CD4-positive, alpha-beta T cell treated with Interleukin-17A for 4 hours (primary cell): ENCODE data around the gene USP9X.
A peak's percentile ranks its signal among the peaks of the same experiment; 100 is the strongest.
"Not testable (repeated sequence)": the region's sequence is repeated elsewhere in the genome, so short reads cannot be mapped to it uniquely, and the experiment has no call there.

Experiments
- DNase-seq: peaks from one replicate; pipeline ENCODE4 v3.0.0-alpha.2; 2020; ENCODE audit warnings: mixed read lengths

The USP9X gene

GRCh38 chrX:41084893-41085511 lies at the start of gene USP9X:
USP9X (plus strand) TSS chrX:41085445; CDS start chrX:41123629, 38,184 bp downstream.
- DNase-seq = peak; percentile 94

DNA sequence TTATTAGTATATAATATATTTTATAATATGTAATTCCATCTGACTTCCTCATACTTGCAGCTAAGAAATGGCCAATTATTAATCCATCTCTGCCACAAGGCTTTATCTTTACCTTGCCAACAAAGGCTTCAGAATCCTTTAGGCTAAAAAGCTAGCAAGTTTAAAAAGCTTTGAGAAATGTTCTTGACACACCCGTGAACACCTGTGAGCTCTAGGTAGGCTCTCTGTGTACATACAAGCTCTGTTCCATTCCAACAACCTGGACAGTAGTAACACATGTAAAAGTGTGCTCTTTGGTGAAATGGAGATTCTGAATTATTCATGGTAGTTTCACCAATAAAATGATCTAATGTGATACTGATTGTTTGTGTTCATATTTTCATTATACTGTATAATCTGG lies 49.7 kb upstream of the USP9X start:
- DNase-seq = no peak

- DNase-seq = no peak
These were observed 48.4 kb upstream of the USP9X start for GRCh38 chrX:41036668-41037326.

- DNase-seq = no peak
These were observed 42.0 kb upstream of the USP9X start for GRCh38 chrX:41043196-41043595.

GRCh38 chrX:41043674-41044345 lies 41.4 kb upstream of the USP9X start:
- DNase-seq = no peak

DNA sequence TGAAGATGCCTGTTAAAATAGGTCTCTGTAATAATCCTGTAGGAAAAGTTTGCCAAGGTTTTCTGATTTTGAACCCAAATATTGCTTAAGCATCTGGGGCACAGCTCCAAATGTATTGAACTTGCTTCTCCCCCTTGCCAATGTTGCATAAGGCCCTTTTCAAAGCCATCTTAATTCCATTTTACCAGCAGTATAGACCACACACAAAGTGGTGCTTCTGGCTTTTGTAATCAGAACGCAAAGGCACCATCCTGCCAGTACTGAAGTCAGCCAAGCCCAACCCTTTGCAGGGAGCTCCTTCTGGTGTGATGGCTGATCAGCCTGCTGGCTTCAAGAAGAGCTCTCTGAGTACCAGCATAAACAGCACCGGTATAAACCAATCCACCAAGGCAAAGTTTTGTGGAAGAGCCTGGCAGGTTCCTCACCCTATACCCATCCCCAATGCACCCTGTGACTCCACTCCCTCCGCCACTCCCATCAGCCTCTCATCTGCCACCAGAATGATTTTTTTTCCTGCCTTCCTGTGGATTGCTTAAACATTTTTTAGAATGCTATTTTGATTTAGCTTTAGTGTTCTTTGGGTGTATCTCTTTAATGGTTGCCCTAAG lies 39.2 kb upstream of the USP9X start:
- no peak for DNase-seq

GRCh38 chrX:41047878-41048534 lies 37.2 kb upstream of the USP9X start:
- DNase-seq = no peak

- no peak for DNase-seq
These were observed 34.9 kb upstream of the USP9X start for GRCh38 chrX:41050359-41050758.

- DNase-seq = no peak
These were observed 34.0 kb upstream of the USP9X start for GRCh38 chrX:41051288-41051687.

DNA sequence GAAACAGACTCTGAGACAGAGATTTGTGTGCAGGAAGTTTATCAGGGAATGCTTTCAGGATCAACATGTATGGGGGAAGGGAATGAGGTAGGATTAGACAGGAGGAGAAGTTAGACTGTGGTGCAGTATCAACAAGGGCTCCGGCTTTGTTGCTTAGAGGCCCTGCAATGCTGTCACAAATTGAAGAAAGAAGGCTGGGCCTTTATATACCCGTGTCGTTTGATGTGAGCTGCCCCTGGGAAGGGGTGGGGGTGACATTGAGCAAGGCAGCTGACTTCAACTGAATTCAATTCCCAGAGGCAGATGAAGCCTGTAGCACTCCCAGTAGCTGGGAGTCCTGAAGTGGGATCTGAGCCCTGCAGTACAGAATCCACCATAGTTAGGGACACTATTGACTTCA lies 29.5 kb upstream of the USP9X start:
- DNase-seq = no peak

DNA sequence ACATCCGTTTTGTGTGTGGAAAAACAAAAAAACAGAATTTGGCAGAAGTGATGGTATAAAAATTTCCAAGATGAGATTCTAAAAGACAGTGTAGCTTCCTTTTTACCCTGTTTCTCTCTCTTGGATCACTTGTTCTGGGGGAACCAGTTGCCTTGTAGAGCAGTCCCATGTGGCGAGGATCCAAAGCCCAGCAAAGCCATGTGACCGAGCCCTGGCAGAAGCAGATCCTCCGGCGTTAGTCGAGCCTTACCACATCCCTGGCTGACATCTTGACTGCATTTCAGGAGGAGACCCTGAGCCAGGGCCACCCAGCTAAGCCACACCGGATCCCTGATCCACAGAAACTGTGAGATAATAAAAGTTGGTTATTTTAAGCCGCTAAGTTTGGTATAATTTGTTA lies 22.0 kb upstream of the USP9X start:
- DNase-seq = not testable (repeated sequence)

- no peak for DNase-seq
These were observed 21.2 kb upstream of the USP9X start for GRCh38 chrX:41064018-41064417.

DNA sequence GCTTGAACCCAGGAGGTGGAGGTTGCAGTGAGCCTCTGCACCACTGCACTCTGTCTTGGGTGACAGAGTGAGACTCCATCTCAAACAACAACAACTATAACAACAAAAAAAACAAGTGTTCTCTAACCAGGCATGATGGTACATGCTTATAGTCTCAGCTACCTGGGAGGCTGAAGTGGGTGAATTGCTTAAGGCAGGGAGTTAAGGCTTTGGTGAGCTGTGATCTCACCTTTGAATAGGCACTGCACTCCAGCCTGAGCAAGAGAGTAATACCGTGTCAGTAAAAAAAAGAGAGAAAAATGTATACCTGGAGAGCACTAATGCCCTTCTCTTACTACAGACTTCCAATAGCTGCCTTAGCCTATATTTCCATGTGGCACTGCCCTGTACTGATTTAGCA lies 18.9 kb upstream of the USP9X start:
- no peak for DNase-seq

GRCh38 chrX:41066969-41067368 lies 18.3 kb upstream of the USP9X start:
- no peak for DNase-seq

GRCh38 chrX:41067721-41068120 lies 17.5 kb upstream of the USP9X start:
- no peak for DNase-seq

GRCh38 chrX:41076742-41077141 lies 8.5 kb upstream of the USP9X start:
- no peak for DNase-seq

DNA sequence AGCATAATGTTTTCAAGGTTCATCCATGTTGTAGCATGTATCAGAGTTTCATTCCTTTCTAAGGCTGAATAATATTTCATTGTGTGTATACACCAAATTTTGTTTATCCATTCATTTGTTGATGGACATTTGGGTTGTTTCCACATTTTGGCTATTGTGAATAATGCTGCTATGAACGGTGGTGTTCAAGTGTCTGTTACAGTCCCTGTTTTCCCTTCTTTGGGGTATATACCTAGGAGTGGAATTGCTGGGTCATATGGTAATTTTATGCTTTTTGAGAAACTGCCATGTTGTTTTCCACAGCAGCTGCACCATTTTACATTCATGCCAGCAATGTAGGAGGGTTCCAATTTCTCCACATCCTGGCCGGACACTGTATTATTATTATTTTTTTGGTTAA lies 3.4 kb upstream of the USP9X start:
- no peak for DNase-seq

- DNase-seq = no peak
These were observed 2.5 kb upstream of the USP9X start for GRCh38 chrX:41082783-41083182.

DNA sequence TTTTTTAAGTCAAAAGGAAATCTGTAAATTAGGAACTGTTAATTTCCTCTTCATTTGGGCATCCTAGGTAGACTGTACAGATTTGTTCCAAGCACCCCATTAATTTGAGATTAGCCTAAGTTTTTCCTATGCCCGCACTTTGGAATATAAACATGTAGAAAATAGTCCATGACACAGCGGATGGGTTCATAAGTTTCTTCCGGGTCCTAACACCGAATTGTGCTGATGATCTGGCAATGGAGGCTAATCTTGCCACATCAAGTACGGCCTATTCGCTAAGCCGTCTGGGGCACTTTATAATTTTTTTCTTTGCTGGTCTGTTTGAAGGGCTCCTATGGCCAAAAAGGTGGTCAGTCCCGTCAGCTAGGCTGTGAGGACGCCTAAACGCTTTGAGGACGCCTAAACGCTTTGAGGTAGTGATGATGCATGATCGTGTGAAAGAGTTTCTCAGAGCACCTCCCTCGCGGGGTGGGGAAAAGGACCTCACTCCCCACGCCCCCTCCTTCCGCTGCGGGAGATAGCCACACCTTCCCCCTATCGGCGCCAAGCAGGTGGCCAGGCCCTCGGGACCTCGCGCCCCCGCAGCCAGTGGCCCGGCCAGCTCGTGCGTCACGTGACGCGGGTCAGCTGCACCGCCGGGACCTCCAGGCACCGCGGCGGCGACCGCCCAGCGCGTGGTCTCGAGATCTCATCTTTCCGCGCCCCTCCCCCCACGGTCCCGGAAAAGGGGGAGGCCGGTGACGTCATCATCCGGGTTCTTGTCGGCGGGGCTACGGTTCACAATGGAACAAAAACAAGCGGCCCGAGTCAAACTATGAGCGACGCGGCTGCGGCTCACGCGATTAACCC lies 977 bp upstream of the USP9X start:
- DNase-seq = peak; percentile 98

DNA sequence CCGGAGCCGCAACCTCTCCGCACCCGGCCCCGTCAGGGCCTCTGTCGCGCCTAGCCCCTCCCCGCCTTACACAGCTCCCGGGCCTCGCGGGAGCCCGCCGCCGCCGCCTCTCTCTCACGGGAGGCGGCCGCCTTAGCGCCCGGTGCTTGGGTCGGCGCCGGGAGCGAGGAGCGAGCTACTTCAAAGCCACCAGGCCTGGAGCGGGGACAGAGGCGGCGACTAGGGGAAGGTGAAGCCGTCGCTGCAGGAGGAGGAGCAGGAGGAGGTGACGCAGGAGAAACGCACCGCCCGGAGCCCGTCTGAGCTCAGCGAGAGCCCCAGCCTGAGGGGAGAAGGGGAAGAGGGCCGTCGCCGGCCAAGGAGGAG lies 250 bp downstream of the USP9X start:
- peak; percentile 79 for DNase-seq

- peak; percentile 43 for DNase-seq
These were observed 807 bp downstream of the USP9X start for GRCh38 chrX:41085878-41086626.

- DNase-seq = no peak
These were observed 1.3 kb downstream of the USP9X start for GRCh38 chrX:41086627-41086932.
